T follicular helper cell (primary cell): ENCODE data around the gene ADD1.

Experiments used
- DNase-seq: peaks from one replicate; pipeline ENCODE4 v3.0.0-alpha.2; 2020; ENCODE audit warnings: low read depth

Gene ADD1

GRCh38 chr4:2834001-2834921 lies 9.4 kb upstream of the ADD1 start:
- no peak for DNase-seq

GRCh38 chr4:2835978-2836377 lies 7.7 kb upstream of the ADD1 start:
- DNase-seq, result no peak

- DNase-seq, result no peak
Observed at GRCh38 chr4:2836391-2836859, 7.2 kb upstream of the ADD1 start.

GRCh38 chr4:2837110-2837903 lies 6.3 kb upstream of the ADD1 start:
- no peak for DNase-seq

- peak; percentile 64 for DNase-seq
Observed at GRCh38 chr4:2837904-2838496, 5.6 kb upstream of the ADD1 start.

GRCh38 chr4:2839060-2839459 lies 4.6 kb upstream of the ADD1 start:
- no peak for DNase-seq

GRCh38 chr4:2842687-2843262 lies 869 bp upstream of the ADD1 start:
- DNase-seq, result no peak

GRCh38 chr4:2843941-2844584 lies 419 bp downstream of the ADD1 start:
- DNase-seq, result no peak

- DNase-seq, result no peak
Observed at GRCh38 chr4:2846172-2846571, 2.5 kb downstream of the ADD1 start.

GRCh38 chr4:2847302-2847871 lies 3.7 kb downstream of the ADD1 start:
- DNase-seq, result no peak

- no peak for DNase-seq
Observed at GRCh38 chr4:2848449-2848848, 4.8 kb downstream of the ADD1 start.

- DNase-seq, result no peak
Observed at GRCh38 chr4:2849267-2850152, 5.9 kb downstream of the ADD1 start.

GRCh38 chr4:2850966-2851798 lies 7.5 kb downstream of the ADD1 start:
- DNase-seq, result no peak

- DNase-seq, result no peak
Observed at GRCh38 chr4:2852481-2852921, 8.9 kb downstream of the ADD1 start.

GRCh38 chr4:2855584-2855983 lies 11.9 kb downstream of the ADD1 start:
- DNase-seq, result no peak

- DNase-seq, result no peak
Observed at GRCh38 chr4:2856266-2856665, 12.6 kb downstream of the ADD1 start.

GRCh38 chr4:2857349-2857927 lies 13.8 kb downstream of the ADD1 start:
- no peak for DNase-seq

- DNase-seq, result no peak
Observed at GRCh38 chr4:2858451-2859217, 15.0 kb downstream of the ADD1 start.
